ENCODE data around the gene UBL3. TPM values are rescaled to one million over a fixed set of nuclear protein-coding genes. Genes with fewer than 3 reads are reported as not detected.

Gene UBL3
- total RNA-seq, 1 experiment from 2014 or later, result 13.8 TPM

DNA sequence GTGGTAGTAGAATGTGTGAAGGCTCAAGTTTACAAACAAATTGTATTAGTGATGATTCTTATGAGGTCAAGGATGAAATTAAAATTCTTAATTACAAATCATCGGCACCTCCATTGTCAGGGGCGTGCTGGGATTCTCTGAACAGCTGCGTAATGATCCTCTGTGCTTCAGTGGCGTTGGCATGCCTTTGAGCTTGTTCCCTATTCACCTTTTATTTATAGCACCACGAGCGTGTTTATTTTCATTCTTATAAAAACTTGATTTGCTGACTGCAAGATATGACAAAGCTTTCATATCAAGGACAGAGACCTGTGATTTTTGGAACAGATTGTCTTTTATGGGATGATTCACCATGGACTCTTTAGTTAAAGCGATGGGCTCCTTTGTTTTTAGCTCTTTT lies 18.2 kb upstream of the UBL3 start:
- Mint-ChIP-seq H3K27ac (ENCODE audit: unreplicated experiment) (no peak overlapping the region), H3K36me3 (ENCODE audit: insufficient read depth, unreplicated experiment) (no peaks in the 10 kb centered on the region), H3K4me1 (ENCODE audit: low read depth, unreplicated experiment) (no peaks in the 10 kb centered on the region), H3K9me3 (ENCODE audit: low read depth, unreplicated experiment) (no peaks in the 10 kb centered on the region), H3K27me3 (ENCODE audit: unreplicated experiment) (no peaks in the 10 kb centered on the region), H3K4me3 (ENCODE audit: low read depth, unreplicated experiment) (no peak overlapping the region)
- CTCF ChIA-PET, result no interaction called here
- no TSS peak for BruUV-seq (replicated peaks)
- intact Hi-C loops (cut with micrococcal nuclease; ENCODE audit: unreplicated experiment), result no loop called here
- DNase-seq, result no peak
- TF ChIP-seq, protein P1, sequence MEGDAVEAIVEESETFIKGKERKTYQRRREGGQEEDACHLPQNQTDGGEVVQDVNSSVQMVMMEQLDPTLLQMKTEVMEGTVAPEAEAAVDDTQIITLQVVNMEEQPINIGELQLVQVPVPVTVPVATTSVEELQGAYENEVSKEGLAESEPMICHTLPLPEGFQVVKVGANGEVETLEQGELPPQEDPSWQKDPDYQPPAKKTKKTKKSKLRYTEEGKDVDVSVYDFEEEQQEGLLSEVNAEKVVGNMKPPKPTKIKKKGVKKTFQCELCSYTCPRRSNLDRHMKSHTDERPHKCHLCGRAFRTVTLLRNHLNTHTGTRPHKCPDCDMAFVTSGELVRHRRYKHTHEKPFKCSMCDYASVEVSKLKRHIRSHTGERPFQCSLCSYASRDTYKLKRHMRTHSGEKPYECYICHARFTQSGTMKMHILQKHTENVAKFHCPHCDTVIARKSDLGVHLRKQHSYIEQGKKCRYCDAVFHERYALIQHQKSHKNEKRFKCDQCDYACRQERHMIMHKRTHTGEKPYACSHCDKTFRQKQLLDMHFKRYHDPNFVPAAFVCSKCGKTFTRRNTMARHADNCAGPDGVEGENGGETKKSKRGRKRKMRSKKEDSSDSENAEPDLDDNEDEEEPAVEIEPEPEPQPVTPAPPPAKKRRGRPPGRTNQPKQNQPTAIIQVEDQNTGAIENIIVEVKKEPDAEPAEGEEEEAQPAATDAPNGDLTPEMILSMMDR (IDR thresholded peaks at IDR 0.05; ENCODE audit: unreplicated experiment), result no peak

DNA sequence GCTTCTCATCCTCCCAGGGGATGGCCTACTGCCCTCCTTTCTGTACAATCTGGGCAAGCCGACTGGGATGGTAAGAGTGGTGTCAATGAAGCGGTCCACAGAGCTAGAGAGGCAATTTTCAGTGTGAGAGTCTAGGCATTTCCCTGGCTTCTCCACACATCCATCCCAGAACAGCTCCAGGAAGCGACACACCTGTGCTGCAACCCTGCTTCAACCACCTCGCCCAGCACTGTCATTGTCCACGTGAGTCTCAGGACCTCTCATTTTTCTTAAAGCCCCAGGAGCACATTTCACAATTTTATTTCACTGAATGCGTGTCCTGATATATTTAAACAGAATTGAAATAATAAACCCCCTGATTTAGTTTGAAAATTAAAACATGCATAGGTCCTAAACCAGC lies 15.5 kb upstream of the UBL3 start:
- BruUV-seq (replicated peaks), result no TSS peak
- Mint-ChIP-seq H3K27me3 (ENCODE audit: unreplicated experiment) (peaks cover 13% of the 10 kb centered on the region), H3K9me3 (ENCODE audit: low read depth, unreplicated experiment) (no peaks in the 10 kb centered on the region), H3K27ac (ENCODE audit: unreplicated experiment) (no peak overlapping the region), H3K36me3 (ENCODE audit: insufficient read depth, unreplicated experiment) (no peaks in the 10 kb centered on the region), H3K4me1 (ENCODE audit: low read depth, unreplicated experiment) (no peaks in the 10 kb centered on the region), H3K4me3 (ENCODE audit: low read depth, unreplicated experiment) (no peak overlapping the region)
- intact Hi-C loops (cut with micrococcal nuclease; ENCODE audit: unreplicated experiment), result no loop called here
- TF ChIP-seq, protein P1 (IDR thresholded peaks at IDR 0.05; ENCODE audit: unreplicated experiment), result no peak
- CTCF ChIA-PET, result no interaction called here
- DNase-seq, result no peak

DNA sequence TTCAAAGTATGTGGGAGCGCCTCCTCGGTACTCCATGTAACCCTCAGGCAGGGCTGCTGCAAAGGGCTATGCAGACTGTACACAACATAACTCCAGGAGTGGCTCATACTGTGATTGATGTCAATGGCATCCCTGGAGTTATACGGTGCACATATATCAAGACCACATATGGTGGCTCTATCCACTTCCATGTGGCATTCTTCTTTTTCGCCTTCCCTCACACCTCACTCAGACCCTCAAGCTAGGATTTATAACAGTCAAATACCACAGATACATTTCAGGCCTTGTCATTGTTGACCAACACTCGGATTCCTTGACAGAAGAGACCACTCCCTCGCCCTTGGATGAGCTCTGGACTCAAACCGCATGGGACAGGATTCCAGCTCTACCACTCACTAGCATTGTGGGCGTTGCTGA lies 11.3 kb upstream of the UBL3 start:
- Mint-ChIP-seq H3K27ac (ENCODE audit: unreplicated experiment) (no peak overlapping the region), H3K4me3 (ENCODE audit: low read depth, unreplicated experiment) (no peak overlapping the region), H3K4me1 (ENCODE audit: low read depth, unreplicated experiment) (no peaks in the 10 kb centered on the region), H3K9me3 (ENCODE audit: low read depth, unreplicated experiment) (no peaks in the 10 kb centered on the region), H3K27me3 (ENCODE audit: unreplicated experiment) (peaks cover 13% of the 10 kb centered on the region), H3K36me3 (ENCODE audit: insufficient read depth, unreplicated experiment) (no peaks in the 10 kb centered on the region)
- CTCF ChIA-PET, result no interaction called here
- no peak for DNase-seq
- TF ChIP-seq, protein P1 (IDR thresholded peaks at IDR 0.05; ENCODE audit: unreplicated experiment), result no peak
- no TSS peak for BruUV-seq (replicated peaks)
- intact Hi-C loops (cut with micrococcal nuclease; ENCODE audit: unreplicated experiment), result no loop called here

DNA sequence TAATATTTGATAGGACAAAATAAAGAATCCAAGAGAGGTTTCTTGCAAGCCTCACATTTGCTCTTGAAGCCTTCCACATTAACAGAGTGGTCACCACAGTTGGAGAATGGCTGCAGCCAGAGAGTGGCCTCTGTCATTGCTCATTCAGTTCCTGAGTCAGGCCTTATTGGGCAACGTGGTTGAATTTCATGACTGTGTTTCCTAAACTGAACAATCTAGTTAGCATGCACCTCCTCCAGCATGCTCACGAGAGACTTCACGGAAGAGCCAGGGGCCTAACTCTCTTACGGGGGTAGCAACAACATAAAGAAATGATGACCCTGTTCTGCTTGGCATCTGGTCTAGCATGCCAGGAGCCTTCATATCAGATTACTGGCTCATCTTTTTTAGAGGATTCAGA lies 9.6 kb upstream of the UBL3 start:
- no peak overlapping the region for H3K4me3 Mint-ChIP-seq (ENCODE audit: low read depth, unreplicated experiment)
- no TSS peak for BruUV-seq (replicated peaks)
- H3K9me3 Mint-ChIP-seq (ENCODE audit: low read depth, unreplicated experiment), result no peaks in the 10 kb centered on the region
- H3K36me3 Mint-ChIP-seq (ENCODE audit: insufficient read depth, unreplicated experiment), result no peaks in the 10 kb centered on the region
- H3K27me3 Mint-ChIP-seq (ENCODE audit: unreplicated experiment), result peaks cover 13% of the 10 kb centered on the region
- intact Hi-C loops (cut with micrococcal nuclease; ENCODE audit: unreplicated experiment), result no loop called here
- no peak for DNase-seq
- H3K27ac Mint-ChIP-seq (ENCODE audit: unreplicated experiment), result no peak overlapping the region
- H3K4me1 Mint-ChIP-seq (ENCODE audit: low read depth, unreplicated experiment), result no peaks in the 10 kb centered on the region
- CTCF ChIA-PET, result interaction anchor here (0.6 kb wide), 1 partner anchor 64 kb away, joined by 3 read pairs; no protein-coding TSS in a partner anchor
- TF ChIP-seq, protein P1 (IDR thresholded peaks at IDR 0.05; ENCODE audit: unreplicated experiment), result no peak
